Esophagus squamous epithelium (tissue), 5 donors: ENCODE results near the gene TRMT2A. TPM values are rescaled to one million over a fixed set of nuclear protein-coding genes. Genes with fewer than 3 reads are reported as not detected.

ENCODE experiments used
- DNase-seq: peaks from one replicate; lab custom pipeline; 2025; lab: John Stamatoyannopoulos, UW
- H3K27ac ChIP-seq, 4 donors: fragments of 200-600 bp; sonication (generic); one replicate each; pipeline ENCODE4 v1.5.1; 2016 to 2019; ENCODE audit warnings: mild to moderate bottlenecking in 1 of 4
- H3K27me3 ChIP-seq, 4 donors: fragments of 200-600 bp; sonication (generic); 1 replicate in 3 of 4; 2 replicates in 1 of 4; pipeline versions ENCODE4 v1.5.1 to v1.6.0; 2017 to 2021; ENCODE audit warnings: antibody characterized with exemption in 1 of 4
- H3K36me3 ChIP-seq, 3 donors: fragments of 200-600 bp; sonication (generic); one replicate each; pipeline ENCODE4 v1.5.1; 2016 to 2019
- H3K4me1 ChIP-seq, 3 donors: fragments of 200-600 bp; sonication (generic); one replicate each; pipeline ENCODE4 v1.5.1; 2017 to 2019
- H3K4me3 ChIP-seq, 4 donors: fragments of 200-600 bp; sonication (generic); 1 replicate in 3 of 4; 2 replicates in 1 of 4; pipeline ENCODE4 v1.5.1; 2016 to 2019; ENCODE audit warnings: mild to moderate bottlenecking in 2 of 4, moderate library complexity in 1 of 4
- H3K9me3 ChIP-seq, 3 donors: fragments of 200-600 bp; sonication (generic); one replicate each; pipeline ENCODE4 v1.5.1; 2016 to 2019
- POLR2A ChIP-seq, 4 donors: fragments of 450-650 bp; IDR thresholded peaks; one replicate each; pipeline ENCODE4 v1.6.1; 2017; ENCODE audit warnings: antibody characterized with exemption in 4 of 4, mild to moderate bottlenecking in 4 of 4, moderate library complexity in 3 of 4
- WGBS, 2 donors: methylation state at CpG; one replicate each; pipeline ENCODE4 v1.1.5; 2018; 5-methylcytosine and 5-hydroxymethylcytosine counted together
- intact Hi-C: fragments of 100-400 bp; cut with DNase I; formaldehyde crosslinking; loops from one replicate; pipeline ENCODE4 v1.15.0; 2022
- total RNA-seq, 4 donors: library from RNA; depleted of rRNA; stranded (reverse); fragments of >200 nt; gene quantifications; one replicate each; pipeline ENCODE4 v1.1.0, GENCODE V29; 2016
- TF ChIP-seq, protein P1 (sequence below), 6 experiments: fragments of 450-650 bp in 4 of 6; fragments of 200-600 bp in 2 of 6; sonication (generic) in 2 of 6; IDR thresholded peaks; one replicate each; pipeline ENCODE4 v1.5.1; 2016 to 2019; ENCODE audit warnings: antibody characterized with exemption in 6 of 6, mild to moderate bottlenecking in 4 of 6, moderate library complexity in 4 of 6
- donor health status: DM: yes; HTN: yes; CAD: no.

TRMT2A gene
- total RNA-seq, 4 donors from 2014 or later = 30.9 to 58.6 (median 41.3) TPM

DNA sequence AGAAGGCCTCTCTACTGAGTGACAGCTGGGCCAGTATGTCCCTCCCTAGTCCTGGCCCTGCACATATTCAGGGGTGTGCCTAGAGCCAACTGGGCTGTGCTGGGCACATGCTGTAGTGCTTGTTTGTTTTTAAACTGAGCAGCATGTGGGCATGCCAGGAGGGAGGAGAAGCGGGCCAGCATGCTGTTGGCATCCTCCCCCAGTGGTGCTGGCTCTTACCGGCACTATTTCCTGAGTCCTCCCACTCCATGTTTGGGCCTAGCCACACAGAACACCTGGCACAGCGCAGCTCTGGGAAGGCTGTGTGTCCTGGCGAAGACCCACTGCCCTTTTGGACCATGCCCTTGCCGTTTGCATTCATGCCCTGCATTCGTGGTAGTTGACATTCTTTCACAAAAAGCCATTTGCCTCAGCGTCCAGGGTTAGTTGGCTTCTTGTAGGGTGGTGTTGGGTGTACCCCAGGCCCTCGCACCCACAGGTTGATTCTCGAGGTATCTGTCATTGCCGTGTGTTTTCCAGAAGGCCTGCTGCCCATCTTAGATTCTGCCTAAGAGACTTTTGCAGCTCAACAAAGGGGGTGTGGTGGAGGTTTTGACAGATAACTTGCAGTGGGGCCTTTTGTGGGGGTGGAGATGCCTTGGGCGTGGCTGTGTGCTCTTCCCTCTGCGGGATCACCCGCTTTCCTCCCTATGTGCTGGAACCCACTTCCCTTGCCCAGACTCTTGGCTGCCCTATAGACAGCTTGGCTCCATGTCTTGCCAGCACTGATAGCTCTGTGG lies 23.4 kb downstream of the TRMT2A start:
- WGBS, 2 donors = 85 to 90% methylated on average over 5 to 13 of the region's 13 CpGs
- Histone ChIP-seq H3K9me3 (no peaks in the 10 kb centered on the region), H3K4me1 (no peaks in the 10 kb centered on the region), H3K4me3 (no peak overlapping the region), H3K27ac (no peak overlapping the region), H3K27me3 (no peaks in the 10 kb centered on the region), H3K36me3 (peaks cover 62 to 100% (median 65%) of the 10 kb centered on the region in 3 donors)
- no peak for TF ChIP-seq POLR2A (IDR thresholded peaks at IDR 0.05)
- TF ChIP-seq, protein P1, sequence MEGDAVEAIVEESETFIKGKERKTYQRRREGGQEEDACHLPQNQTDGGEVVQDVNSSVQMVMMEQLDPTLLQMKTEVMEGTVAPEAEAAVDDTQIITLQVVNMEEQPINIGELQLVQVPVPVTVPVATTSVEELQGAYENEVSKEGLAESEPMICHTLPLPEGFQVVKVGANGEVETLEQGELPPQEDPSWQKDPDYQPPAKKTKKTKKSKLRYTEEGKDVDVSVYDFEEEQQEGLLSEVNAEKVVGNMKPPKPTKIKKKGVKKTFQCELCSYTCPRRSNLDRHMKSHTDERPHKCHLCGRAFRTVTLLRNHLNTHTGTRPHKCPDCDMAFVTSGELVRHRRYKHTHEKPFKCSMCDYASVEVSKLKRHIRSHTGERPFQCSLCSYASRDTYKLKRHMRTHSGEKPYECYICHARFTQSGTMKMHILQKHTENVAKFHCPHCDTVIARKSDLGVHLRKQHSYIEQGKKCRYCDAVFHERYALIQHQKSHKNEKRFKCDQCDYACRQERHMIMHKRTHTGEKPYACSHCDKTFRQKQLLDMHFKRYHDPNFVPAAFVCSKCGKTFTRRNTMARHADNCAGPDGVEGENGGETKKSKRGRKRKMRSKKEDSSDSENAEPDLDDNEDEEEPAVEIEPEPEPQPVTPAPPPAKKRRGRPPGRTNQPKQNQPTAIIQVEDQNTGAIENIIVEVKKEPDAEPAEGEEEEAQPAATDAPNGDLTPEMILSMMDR (IDR thresholded peaks at IDR 0.05) = no peak
- intact Hi-C loops = no loop called here
- DNase-seq = no peak

- DNase-seq = no peak
- Histone ChIP-seq H3K27ac (no peak overlapping the region), H3K4me3 (no peak overlapping the region), H3K27me3 (no peaks in the 10 kb centered on the region), H3K36me3 (peaks cover 70 to 100% (median 73%) of the 10 kb centered on the region in 3 donors), H3K9me3 (no peaks in the 10 kb centered on the region), H3K4me1 (no peaks in the 10 kb centered on the region)
- no peak for TF ChIP-seq POLR2A (IDR thresholded peaks at IDR 0.05)
- TF ChIP-seq, protein P1 (IDR thresholded peaks at IDR 0.05) = no peak
- WGBS, 2 donors = 89 to 93% methylated on average over 10 to 11 of the region's 11 CpGs
- intact Hi-C loops = no loop called here
Observed at GRCh38 chr22:20092477-20092854, 24.6 kb downstream of the TRMT2A start.

DNA sequence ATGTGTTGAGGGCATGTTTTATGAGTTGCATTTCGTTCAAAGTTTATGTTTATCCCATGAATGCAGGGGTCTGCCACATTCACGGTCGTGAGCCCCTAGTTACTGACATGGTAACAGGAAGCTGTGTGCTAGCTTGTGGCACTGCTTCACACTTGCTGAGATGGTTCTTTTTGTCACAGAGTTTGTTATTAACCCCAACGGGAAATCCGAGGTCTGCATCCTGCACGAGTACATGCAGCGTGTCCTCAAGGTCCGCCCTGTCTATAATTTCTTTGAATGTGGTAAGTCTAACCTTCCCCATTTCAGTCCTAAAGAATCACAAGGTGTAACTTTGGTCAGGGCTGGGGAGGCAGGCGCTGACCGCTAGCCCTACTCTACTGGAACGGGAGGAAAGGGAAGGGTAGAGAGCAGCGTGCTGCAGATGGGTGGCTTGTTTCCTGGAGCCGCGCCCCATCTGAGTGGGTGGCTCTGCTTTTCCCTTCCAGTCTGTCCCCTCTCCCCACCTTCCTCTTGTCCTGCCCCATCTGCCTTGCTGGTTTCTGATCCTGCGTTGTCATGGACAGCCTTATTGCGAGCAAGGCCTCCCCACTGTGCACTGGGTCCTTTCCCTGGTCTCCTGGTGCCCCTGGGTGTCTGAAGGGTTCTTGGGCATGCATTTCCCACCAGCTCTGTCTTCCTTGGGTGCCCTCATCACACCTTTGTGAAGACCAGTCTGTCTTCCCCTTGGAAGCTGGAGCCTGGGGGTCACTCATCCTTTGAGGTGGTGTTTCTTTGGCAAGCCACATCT lies 25.1 kb downstream of the TRMT2A start:
- intact Hi-C loops = no loop called here
- 88 to 91% methylated on average over 14 to 16 of the region's 16 CpGs for WGBS, 2 donors

GRCh38 chr22:20090730-20091240 lies 26.2 kb downstream of the TRMT2A start:
- Histone ChIP-seq H3K9me3 (no peaks in the 10 kb centered on the region), H3K27ac (no peak overlapping the region), H3K27me3 (no peaks in the 10 kb centered on the region), H3K4me3 (no peak overlapping the region), H3K36me3 (peaks cover 85 to 100% (median 85%) of the 10 kb centered on the region in 3 donors), H3K4me1 (no peaks in the 10 kb centered on the region)
- intact Hi-C loops = no loop called here
- WGBS, 2 donors = 92 to 94% methylated on average over 3 to 9 of the region's 9 CpGs
- DNase-seq = no peak
- TF ChIP-seq, protein P1 (IDR thresholded peaks at IDR 0.05) = no peak
- TF ChIP-seq POLR2A (IDR thresholded peaks at IDR 0.05) = no peak

More for the DNA sequence above, 25.1 kb downstream of the TRMT2A start:
- Histone ChIP-seq H3K27ac (no peak overlapping the region), H3K36me3 (peaks cover 76 to 100% (median 79%) of the 10 kb centered on the region in 3 donors), H3K27me3 (no peaks in the 10 kb centered on the region), H3K4me3 (no peak overlapping the region), H3K9me3 (no peaks in the 10 kb centered on the region), H3K4me1 (no peaks in the 10 kb centered on the region)
- DNase-seq = no peak
- no peak for TF ChIP-seq POLR2A (IDR thresholded peaks at IDR 0.05)
- TF ChIP-seq, protein P1 (IDR thresholded peaks at IDR 0.05) = no peak
